Panc1 (cell line): ENCODE data around the gene APEX2.

ENCODE experiments used
- POLR2AphosphoS5 ChIP-seq: IDR thresholded peaks from 2 replicates; pipeline ENCODE4 v1.6.1; 2012; ENCODE audit warnings: mild to moderate bottlenecking, low read depth, low read length, moderate library complexity
- TF ChIP-seq, protein P1 (sequence below): fragments of 450-650 bp; IDR thresholded peaks from 2 replicates; pipeline ENCODE4 v1.5.1; 2017; ENCODE audit warnings: mild to moderate bottlenecking
- TF ChIP-seq, protein P2 (sequence below), 2 experiments: IDR thresholded peaks; 2 replicates each; pipeline ENCODE4 v1.6.1; 2011 to 2012; ENCODE audit warnings: low read depth in 2 of 2, control low read depth in 1 of 2, low read length in 1 of 2, mild to moderate bottlenecking in 1 of 2, moderate library complexity in 1 of 2; ENCODE audit not compliant: insufficient read depth in 1 of 2

DNA sequence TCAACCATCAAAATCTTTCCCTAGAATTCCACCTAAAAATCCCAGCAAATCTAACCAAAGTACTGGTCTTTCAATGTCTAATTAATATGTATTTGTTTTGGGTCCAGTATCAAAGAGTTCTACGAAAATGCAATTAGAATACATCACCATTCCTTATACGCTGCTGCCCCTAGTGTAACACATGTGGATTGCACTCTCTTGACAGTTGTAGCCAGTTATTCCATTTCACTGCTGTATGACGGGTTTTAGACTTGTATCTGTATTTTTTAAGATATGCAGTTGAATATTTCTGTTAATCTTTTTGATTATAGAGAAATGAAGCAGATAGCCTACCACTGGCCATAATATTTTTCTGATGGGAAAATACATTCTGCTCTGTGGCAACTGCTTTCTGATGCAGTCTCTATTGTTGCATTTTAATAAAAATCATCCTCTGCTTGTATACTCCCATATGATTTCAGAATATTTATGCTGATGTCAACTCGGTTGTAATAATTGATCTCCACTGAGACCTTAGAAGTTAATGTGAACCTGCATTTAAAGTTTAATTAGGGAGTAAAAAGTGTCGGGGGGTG lies 57.6 kb downstream of the APEX2 start:
- no peak for TF ChIP-seq POLR2AphosphoS5
- TF ChIP-seq, protein P1, sequence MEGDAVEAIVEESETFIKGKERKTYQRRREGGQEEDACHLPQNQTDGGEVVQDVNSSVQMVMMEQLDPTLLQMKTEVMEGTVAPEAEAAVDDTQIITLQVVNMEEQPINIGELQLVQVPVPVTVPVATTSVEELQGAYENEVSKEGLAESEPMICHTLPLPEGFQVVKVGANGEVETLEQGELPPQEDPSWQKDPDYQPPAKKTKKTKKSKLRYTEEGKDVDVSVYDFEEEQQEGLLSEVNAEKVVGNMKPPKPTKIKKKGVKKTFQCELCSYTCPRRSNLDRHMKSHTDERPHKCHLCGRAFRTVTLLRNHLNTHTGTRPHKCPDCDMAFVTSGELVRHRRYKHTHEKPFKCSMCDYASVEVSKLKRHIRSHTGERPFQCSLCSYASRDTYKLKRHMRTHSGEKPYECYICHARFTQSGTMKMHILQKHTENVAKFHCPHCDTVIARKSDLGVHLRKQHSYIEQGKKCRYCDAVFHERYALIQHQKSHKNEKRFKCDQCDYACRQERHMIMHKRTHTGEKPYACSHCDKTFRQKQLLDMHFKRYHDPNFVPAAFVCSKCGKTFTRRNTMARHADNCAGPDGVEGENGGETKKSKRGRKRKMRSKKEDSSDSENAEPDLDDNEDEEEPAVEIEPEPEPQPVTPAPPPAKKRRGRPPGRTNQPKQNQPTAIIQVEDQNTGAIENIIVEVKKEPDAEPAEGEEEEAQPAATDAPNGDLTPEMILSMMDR, result peak; percentile 75; the same call in 1 of the 2 replicates
- TF ChIP-seq, protein P2, sequence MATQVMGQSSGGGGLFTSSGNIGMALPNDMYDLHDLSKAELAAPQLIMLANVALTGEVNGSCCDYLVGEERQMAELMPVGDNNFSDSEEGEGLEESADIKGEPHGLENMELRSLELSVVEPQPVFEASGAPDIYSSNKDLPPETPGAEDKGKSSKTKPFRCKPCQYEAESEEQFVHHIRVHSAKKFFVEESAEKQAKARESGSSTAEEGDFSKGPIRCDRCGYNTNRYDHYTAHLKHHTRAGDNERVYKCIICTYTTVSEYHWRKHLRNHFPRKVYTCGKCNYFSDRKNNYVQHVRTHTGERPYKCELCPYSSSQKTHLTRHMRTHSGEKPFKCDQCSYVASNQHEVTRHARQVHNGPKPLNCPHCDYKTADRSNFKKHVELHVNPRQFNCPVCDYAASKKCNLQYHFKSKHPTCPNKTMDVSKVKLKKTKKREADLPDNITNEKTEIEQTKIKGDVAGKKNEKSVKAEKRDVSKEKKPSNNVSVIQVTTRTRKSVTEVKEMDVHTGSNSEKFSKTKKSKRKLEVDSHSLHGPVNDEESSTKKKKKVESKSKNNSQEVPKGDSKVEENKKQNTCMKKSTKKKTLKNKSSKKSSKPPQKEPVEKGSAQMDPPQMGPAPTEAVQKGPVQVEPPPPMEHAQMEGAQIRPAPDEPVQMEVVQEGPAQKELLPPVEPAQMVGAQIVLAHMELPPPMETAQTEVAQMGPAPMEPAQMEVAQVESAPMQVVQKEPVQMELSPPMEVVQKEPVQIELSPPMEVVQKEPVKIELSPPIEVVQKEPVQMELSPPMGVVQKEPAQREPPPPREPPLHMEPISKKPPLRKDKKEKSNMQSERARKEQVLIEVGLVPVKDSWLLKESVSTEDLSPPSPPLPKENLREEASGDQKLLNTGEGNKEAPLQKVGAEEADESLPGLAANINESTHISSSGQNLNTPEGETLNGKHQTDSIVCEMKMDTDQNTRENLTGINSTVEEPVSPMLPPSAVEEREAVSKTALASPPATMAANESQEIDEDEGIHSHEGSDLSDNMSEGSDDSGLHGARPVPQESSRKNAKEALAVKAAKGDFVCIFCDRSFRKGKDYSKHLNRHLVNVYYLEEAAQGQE (IDR thresholded peaks at IDR 0.05; ENCODE audit: insufficient read depth in 1 of 2, low read depth in 2 of 2, low read length in 1 of 2), result no peak
